AG20443 (cell line): Measurements from ENCODE around the gene GPR17.

ENCODE experiments used
- DNase-seq: peaks from one replicate; pipeline ENCODE4 v3.0.0; 2012; ENCODE audit warnings: low spot score, mixed read lengths

The GPR17 gene, protein sequence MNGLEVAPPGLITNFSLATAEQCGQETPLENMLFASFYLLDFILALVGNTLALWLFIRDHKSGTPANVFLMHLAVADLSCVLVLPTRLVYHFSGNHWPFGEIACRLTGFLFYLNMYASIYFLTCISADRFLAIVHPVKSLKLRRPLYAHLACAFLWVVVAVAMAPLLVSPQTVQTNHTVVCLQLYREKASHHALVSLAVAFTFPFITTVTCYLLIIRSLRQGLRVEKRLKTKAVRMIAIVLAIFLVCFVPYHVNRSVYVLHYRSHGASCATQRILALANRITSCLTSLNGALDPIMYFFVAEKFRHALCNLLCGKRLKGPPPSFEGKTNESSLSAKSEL

DNA sequence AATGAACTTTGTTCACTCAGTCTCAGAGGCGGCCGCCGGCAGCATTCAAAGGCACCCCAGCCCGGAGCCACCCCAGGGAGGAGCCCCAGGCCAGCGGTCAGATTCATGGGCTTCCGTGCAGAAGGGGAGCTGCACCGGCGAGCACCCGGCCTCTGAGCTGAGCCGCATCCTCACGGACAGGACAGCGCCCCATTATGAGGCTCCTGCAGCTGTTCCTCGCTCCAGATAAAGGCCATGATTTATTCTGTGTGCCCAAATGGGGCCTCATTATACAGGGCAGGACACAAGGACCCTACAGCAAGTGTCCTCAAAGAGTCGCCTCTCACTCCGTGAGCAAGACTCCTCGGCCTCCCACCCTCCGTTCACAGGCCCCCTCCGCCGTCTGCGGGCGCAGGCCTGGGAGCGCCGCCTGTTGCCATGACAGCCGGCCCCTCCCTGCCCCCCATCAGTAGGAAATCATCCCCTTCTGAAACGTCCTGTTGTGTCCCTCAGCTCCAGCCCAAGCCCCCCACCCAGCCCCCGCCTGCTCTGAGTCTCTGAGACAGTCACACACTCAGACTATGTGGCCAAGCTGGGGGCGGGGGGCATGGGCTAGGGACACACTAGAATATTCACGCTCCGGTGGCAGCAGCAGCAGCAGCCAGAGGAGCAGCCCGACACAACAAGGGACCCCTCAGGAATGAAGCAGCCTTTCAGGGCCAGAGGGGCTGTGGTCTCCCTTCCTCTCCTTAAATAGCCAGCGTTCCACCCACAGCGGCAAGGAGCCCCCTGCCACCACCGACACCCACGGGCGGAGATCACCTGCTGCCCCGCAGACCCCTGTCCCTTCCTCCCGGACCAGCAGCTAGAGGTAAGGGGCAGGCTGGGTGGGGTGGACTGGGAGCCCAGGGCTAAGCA, at the start of gene GPR17:
Gene GPR17 (plus strand): TSS at position 759 of the 897 bp plus-strand sequence. CDS start 4,583 bp downstream, outside the sequence.
- no peak for DNase-seq

DNA sequence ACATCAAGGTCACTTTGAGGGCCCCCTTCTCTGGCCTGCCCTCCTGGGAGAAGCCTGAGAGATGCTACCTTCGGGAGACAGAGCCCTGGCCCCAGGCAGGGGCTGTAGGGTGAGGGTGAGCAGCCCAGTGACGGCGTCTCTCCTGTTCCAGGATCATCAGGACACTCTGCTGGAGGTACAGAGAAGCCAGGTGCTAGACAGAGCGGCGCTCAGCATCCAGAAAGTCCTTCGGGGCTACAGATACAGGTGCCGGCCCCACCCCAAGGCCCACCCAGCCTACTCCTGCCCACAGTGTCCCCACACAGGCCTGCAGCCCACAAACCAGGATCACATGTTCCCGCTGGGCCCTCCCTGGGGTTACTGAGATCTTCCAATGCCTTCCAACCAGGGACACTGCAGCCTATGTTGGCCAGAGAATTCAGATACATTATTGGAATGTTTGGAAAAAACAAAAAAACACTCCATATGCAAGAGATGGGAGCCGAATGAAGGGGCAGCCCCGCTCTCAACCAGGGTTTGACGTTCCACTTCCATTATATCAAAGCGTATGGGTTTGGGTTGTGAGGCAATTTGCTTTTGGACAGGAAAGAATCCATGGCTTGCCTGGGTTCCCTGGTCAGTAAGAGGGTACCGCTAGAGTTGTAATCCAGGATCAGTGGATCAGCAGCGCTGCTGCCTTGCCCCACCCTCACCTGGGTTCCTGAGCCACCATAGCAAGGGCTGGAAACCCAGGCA, 49.5 kb upstream of the GPR17 start:
- DNase-seq = no peak

DNA sequence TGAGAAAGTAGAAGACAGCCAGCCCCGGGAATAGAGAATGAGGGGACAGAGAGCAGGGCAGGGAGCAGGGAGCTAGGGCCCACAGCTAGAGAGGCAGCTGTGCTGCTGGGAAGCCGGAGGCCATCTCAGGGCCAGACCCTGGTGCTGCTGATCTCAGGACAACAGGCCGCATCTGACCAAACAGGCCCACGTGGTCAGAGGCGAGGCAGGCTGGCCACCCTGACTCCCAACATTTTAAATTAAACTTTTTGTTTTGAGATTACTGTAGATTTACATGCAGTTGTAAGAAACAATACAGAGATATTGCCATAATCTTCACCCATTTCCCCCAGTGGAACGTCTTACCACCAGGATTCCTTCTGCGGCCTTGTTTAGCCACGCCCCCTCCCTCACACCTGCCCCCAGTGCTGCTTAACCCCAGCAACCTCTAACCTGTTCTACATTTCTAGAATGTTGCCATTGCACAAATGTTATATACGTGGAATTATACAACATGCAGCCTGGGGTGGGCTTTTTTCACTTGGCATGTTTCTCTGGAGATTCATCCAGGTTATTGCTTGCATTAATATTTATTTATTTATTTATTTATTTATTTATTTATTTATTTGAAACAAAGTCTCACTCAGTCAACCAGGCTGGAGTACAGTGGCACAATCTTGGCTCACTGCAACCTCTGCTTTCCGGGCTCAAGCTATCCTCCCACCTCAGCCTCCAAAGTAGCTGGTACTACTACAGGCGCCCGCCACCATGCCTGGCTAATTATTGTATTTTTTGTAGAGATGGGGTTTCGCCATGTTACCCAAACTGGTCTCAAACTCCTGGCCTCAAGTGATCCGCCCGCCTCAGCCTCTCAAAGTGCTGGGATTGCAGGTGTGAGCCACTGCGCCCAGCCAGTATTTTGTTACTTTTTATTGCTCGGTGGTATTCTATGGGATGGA, 48.6 kb upstream of the GPR17 start:
- no peak for DNase-seq

DNA sequence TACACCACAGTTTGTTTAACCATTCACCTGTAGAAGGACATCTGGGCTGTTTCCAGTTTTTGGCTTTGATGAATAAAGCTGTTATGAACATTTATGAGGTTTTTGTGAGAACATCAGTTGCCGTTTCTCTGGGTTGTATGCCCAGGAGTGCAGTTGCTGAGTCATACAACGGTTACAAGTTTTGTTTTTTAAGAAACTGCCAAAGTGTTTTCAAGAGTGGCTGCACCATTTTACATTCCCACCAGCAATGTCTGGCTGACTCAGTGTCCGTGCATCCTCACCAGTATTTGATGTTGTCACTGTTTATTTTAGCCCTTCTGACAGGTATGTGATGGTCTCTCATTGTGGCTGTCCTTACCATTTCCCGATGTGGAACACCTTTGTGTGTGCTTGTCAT, 48.0 kb upstream of the GPR17 start:
- DNase-seq = no peak

DNA sequence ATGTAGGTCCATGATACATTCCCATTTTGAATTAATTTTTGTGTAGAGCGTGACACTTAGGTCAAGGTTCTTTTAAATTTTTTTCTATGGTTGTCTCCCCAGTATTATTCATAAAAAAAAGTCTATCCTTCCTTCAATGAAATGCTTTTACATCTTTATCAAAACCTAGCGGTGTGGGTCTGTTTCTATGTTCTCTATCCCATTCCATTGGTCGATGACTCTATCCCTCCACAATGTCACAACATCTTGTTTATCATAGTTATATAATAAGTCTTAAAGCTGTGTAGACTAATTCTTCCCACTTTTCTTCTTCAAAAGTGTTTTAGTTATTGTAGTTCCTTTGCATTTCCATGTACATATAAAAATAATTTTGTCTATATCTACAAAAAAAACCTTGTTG, 47.2 kb upstream of the GPR17 start:
- DNase-seq = no peak

DNA sequence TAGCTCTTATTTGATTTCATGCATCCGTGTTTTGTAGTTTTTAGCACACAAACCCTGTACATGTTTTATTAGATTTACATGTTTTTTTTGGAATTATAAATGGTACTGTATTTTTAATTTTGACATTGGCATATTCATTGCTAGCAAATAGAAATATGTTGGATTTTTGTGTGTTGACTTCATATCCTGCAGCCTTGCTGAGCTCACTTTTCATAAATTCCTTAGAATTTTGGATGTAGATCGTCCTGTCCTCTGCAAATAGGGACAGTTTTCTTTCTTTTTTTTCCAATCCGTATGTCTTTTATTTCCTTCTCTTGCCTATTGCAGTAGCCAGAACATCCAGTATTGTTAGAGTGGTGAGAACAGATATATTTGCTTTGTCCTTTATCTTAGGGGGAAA, 46.7 kb upstream of the GPR17 start:
- no peak for DNase-seq

DNA sequence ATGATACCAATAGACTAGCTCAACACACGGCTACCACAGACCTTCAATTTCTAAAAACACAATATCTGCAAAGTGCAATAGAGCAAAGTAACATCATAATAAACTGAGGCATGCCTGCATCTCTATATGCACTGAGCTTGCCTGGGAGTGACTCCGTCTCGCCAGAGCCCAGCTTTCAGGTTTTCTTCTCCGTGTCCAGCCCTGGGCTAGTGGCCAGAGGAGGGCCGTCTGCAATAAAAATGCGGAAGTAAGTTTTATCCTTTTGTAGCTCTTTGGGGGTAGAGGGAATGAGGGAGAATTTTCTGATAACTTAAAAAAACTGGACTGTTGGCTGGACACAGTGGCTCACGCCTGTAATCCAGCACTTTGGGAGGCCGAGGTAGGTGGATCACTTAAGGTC, 41.0 kb upstream of the GPR17 start:
- no peak for DNase-seq

DNA sequence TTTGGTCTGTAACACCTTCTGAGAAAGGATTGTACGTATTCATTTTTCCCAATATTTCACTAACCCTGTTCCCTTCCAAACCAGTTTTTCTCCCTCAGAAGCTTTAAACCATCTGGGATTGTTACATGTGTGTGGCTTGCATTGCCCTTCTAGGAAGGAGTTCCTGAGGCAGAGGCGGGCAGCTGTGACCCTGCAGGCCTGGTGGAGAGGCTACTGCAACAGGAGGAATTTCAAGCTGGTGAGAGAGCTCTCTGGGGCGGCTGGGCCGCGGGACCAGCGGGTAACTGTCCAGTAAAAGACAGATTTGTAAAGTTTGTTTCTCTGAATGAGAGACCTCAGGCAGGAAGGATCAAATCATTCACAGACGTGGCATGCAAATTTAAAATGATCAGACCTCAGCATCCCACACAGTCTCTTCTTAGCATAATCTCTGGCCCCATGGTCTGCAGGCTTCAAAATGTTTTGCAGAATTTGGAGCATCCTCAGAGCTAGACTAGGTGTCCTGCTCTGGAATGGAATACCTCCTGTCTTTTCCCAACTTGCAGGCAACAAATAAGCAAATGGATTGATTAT, 40.2 kb upstream of the GPR17 start:
- DNase-seq = no peak

DNA sequence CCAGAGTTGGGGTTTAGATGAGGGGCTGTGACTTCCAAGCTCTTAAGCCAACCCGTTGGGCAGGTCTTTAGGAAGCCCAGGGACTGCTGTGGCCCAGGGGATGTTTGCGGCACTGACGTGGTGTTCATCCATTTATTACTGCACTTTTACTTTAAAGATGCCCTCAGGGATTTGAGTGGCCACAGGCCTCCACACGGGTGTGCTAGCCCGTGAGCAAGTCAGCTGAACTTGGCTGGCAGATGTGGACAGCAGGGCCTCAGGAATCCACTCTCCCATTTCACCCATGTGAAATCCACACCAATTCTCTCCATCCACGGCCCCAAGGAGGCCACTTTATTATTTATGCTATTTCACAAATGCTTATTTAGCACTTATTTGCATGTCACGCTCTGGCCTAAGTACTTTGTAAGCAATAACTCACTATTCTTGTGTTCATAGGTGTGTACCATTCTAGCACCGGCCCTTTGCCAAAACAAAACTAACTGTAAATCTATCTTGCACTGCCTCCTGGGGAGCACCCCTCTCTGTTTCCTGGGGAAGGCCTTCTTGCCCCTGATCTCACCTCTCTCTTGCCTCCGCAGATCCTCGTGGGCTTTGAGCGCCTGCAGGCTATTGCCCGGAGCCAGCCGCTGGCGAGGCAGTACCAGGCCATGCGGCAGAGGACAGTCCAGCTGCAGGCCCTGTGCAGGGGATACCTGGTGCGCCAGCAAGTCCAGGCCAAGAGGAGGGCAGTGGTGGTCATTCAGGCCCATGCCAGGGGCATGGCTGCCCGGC, 39.1 kb upstream of the GPR17 start:
- no peak for DNase-seq

DNA sequence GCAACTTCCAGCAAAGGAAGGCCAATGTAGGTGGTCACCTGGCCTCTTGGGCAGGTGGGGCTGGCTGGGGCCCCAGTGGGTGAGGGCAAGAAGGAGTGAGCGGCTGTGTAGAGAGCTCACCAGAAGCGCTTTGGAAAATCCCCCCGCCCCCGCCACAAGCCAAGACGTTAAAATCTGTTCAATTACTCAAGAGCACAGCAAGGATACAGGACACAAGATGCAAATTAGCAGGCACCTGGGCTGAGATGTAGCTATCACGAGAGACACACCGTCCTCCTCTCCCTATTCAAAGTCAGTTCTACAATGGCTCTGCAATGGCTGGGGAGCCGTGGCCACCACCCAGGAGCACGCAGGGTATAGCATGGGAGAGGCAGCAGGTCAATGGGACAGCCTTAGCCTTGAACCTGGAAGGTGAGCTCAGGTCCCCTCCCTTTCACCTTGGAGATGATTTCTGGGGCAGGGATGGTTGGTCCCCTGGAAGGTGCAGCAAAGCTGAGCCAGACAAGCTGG, 38.5 kb upstream of the GPR17 start:
- DNase-seq = no peak

DNA sequence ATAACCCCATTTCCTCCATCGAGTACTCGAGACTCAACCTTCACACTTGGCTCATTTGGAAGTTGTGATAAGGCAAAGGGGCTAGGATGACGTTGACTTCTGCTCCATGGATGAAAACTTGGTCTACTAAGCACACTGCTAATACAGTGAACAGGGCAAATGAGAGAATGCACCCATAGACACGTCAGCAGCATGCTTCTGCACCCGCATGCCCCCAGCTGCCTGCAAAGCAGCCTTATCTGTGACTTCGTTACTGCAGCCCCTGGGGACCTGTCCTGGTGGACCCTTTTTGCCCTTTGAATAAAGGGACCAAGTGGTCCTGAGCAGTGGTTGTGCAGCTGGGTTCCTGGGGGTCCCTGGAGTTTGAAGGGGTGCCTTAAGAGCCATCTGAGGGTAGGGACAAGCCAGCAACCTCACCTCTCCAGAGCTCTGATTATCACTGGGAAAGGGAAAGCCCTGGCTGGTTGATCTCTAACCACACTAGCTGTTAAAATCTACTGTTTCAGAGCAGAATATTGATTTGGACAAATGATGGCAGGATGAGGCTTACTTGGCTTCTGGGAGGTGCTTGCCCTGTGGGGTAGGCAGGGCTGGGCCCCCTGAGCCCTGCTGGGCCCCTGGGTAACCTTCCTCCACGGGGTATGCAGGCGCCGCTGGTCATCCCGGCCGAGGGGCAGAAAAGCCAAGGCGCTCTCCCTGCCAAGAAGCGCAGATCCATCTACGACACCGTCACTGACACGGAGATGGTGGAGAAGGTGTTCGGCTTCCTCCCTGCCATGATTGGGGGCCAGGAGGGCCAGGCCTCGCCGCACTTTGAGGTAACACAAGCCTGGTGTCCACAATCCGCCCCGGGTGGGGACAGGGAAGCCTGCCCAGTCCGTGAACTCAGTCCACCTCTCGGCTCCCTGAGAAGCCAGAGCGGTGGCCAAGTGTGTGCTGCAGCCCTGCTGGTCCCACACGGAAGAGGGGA, 37.6 kb upstream of the GPR17 start:
- DNase-seq = no peak

DNA sequence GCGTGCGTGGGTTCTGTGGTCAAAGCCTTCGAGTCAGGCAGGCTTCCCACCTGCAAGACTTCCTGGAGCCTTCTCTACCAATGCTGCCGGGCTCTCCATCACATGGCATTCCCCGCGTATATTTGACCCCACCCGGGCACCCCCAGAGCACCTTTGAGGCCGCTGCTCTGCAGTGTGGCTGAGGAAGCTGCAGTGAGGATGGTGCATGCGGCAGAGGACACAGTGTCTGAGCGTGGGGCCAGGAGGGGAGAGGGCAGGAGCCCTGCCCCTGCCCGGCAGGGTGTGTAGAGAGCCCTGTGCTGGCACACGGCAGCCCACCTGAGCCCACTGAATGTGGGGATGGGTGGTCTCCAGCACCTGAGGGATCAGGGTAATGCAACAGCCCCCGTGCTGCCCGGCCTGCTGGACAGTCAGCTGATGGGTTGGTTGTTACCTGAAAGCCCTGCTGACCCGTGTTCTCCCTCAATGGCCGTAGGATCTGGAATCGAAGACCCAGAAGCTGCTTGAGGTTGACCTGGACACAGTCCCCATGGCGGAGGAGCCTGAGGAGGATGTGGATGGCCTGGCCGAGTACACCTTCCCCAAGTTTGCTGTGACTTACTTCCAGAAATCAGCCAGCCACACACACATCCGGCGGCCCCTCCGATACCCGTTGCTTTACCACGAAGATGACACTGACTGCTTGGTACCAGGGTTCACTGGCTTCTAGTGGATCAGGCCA, 36.8 kb upstream of the GPR17 start:
- no peak for DNase-seq

DNA sequence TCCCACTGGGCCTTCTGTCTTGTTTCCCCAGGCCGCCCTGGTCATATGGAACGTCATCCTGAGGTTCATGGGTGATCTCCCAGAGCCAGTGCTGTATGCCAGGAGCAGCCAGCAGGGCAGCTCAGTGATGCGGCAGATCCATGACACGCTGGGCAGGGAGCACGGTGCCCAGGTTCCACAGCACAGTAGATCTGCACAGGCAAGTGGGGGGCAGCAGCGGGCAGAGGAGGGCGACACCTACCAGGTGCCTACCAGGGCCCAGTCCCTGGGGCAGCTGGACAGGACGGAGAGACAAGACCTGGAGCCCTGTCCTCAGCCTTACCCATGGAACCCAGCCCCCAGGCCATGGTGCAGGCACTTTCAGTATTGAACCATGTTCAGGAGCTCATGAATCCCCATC, 36.1 kb upstream of the GPR17 start:
- no peak for DNase-seq

DNA sequence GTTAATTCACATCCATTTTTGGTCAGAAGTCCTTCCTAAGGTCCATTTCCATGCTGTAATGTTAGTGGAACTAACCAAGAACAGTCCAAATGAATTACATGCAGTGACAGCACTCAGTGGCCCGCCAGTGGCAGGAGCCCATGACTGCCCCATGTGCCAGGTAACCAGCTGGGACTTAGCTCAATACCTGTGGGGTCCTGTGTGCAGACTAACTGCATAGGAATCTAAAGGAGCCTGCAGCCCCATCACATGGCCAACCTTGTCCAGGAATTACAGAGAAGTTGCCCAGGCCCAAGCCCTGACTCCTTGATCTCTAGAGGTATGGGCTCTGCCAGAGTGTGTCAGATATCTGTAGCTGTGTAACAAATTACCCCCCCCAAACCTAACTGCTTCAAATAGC, 35.4 kb upstream of the GPR17 start:
- no peak for DNase-seq

DNA sequence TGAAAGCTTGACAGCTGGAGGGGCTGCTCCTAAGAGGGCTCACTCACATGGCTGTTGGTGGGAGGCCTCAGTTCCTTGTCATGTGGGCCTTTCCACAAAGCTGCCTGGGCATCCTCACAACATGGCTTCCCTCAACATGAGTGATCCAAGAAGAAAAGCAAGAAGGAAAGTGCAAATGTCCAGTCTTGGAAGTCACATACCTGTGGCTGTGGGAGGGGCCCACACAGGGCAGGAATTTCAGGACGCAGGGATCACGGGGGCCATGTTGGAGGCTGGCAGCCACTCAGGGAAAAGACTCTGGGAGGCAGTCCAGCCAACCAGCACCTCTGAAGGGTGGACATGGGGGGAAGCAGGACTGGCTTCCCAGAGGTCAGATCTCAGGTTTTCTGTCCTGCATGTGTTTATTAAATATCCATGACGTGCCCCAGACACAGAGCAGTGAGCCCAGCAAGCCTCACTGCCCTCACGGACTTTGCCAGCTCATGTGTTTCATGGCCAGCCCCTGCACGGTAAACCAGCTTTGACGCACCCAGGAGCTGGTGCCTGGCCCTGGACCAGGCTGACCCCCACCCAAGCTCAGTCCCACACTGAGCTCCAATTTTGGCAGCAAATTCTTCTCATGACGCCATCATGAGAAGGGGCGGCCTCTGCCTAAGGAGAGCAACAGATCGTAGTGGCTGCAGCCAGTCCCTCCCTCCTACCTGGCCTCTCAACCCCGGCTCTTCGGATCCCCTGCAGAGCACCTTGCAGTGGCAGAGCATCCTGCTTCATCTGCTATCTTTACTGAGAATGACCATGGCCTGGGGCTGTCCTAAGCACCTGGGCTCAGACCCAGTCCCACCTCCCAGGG, 34.7 kb upstream of the GPR17 start:
- no peak for DNase-seq

DNA sequence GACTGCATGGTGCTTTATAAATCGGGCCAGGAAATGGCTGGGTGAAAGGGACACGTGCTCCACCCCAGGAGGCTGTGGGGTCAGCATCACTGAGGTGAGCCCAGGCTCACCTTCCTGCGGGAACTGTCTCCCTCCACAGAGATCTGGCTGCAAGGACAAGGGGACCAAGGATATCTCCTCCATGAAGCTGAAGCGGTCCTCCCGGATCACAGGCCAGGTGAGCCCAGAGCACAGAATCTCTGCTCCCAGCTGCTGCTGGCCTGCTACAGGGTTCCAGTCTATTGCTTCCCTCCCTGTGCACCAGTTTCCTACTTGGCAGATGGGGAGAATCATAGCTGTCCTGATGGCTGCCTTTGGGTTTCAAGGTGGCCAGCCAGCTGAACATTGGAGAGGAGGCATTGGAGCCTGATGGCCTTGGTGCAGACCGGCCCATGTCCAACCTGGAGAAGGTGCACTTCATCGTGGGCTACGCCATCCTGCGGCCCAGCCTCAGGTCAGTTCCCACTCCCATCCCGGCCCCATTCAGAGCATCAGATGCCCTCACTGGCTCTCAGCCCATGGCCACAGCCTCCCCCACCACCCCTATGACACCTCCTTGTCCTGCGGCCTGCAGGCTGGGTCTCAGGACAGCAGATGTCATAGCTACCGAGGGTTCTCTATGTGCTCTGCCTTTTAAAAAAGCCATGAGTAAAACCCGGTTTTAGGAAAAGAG, 33.7 kb upstream of the GPR17 start:
- DNase-seq = no peak

DNA sequence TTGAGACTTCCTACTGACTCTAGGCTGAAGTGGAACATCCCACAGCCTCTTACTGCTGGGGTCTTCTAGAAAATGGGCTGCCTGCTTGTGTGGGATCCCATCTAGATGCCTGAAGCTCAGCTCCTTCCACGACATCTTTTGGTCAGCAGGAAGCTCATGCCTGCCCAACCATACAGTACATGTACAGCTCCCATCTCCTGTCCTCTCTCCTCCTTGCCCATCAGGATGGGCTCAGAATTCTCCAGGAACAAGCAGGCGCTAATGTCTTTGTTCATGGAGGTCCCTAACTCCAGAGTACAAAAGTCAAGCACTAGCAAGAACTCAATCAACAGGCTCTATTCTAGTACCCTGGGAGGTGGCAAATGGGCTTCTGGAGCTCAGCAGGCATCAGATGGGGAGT, 31.7 kb upstream of the GPR17 start:
- no peak for DNase-seq
